Renal cortical epithelial cell (primary cell): Measurements from ENCODE around the gene METTL5. TPM values are rescaled to one million over a fixed set of nuclear protein-coding genes. Genes with fewer than 3 reads are reported as not detected.
"Not testable (repeated sequence)": the region's sequence is repeated elsewhere in the genome, so short reads cannot be mapped to it uniquely, and the experiment has no call there.

ENCODE experiments used
- DNase-seq: peaks from one replicate; pipeline ENCODE4 v3.0.0-alpha.2; 2011; ENCODE audit warnings: low read depth
- total RNA-seq: library from RNA; depleted of rRNA; stranded (reverse); fragments of >200 nt; gene quantifications from 2 replicates; pipeline ENCODE4 v1.2.3, GENCODE V29; 2014

Gene METTL5
- total RNA-seq: 55.3 and 72.2 TPM in 2 replicates

DNA sequence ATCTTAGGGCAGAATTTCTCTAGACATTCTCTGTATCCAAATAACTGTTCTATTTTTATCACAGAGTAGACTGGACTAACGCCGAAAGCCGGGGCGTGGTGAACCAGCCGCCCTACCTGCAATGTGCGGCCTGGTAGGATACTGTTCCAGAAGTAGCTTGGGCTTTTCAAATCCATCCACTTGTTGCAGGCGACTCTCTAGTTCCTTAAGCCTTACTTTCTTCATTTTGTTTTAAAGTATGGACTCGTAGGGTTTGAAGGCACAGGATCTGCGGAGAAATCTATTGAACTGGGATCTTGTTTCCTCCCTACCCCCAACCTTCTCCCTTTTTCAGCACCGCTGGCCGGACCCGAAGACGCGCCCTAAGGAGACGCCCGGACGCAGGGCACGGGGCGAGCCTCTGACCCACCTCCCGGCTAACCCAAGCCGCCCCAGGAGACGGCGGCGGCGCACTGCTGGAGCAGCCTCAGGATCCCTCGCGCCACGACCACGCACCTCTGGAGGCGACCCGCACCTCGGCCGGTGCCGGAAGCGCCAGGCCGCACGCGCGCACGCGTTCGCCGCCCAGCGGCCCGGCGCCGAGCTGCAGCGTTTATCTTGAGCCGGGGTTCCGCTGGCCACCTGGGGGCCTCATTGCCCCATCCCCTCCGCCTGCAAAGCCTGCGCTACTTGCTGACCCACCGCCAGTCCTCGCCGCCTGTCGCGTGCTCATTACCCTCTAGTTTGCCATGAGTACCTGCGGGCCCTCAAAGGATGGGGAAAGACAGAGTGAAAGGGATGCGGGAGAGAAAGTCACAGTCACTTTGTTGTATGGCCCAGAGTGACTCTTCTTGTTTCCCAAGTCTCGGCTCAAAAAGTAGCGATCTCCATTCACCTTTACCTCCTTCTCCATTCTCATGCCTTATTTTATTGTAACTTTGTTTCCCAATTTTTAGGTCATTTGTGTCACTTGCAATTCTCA, at the start of gene METTL5:
Gene METTL5, minus strand, starts transcription at position 533 of the 961 bp plus-strand sequence. Its CDS starts 308 bp downstream, at position 225.
- peak; percentile 38 for DNase-seq

DNA sequence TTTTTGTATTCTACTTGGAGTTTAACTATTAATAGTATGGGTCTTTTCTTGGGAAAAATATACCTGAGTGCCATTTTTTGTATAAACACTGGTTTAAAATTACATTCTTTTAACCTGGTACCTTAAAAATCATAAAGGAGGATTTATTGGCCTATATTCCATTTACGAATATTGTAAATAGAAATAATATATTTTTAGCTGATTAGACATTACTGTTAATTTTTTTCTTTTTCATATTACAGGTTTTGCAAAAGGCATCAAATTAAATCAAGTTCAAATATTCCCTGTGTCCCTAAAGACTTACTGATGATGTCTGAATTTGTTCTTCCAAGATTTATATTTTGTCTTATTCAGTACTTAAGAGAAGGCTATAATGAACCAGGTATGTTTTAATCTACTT, 47.3 kb upstream of the METTL5 start:
- DNase-seq: no peak

DNA sequence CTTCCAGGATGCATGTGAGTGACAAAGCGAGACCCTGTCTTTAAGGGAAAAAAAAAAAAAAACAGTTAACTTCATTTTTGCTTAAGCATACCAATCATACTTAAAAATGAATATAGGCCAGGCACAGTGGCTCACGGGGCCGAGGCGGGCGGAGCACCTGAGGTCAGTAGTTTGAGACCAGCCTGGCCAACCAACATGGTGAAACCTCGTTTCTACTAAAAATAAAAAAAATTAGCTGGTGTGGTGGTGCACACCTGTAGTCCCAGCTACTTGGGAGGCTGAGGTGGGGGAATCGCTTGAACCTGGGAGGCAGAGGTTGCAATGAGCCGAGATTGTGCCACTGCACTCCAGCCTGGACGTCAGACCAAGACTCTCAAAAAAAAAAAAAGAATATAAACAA, 46.7 kb upstream of the METTL5 start:
- not testable (repeated sequence) for DNase-seq

DNA sequence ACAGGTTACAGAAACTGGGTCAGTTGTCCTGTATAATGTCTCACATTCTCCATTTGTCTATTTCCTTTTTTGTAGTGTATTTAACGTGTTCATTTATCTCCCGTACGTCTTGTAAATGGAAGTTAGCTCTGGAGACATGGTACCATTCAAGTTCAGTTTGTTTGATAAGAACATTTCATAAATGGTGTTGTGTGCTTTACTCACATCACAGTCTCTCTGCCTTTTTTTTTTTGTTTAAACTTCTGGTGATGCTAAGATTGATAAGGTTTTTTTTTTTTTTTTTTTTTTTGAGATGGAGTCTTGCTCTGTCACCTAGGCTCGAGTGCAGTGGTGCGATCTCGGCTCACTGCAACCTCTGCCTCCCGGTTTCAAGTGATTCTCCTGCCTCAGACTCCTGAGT, 44.2 kb upstream of the METTL5 start:
- no peak for DNase-seq

DNA sequence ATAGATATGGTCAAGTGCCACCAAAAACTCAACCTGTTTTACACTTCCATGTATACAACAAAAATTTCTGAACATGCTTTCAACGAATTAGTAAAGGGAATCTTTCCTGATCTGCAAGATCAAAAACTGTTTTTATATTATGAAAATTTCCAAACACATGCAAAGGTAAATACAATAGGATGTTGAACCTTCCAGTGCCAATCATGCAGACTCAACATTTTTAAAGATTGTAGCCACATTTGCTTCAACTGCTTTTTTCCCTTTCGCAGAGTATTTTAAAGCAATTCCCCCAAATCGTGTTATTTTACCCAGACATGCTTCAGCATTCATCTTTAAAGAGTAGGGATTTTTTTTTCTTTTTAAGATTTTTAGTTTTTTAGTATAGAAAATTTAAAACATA, 42.9 kb upstream of the METTL5 start:
- no peak for DNase-seq

DNA sequence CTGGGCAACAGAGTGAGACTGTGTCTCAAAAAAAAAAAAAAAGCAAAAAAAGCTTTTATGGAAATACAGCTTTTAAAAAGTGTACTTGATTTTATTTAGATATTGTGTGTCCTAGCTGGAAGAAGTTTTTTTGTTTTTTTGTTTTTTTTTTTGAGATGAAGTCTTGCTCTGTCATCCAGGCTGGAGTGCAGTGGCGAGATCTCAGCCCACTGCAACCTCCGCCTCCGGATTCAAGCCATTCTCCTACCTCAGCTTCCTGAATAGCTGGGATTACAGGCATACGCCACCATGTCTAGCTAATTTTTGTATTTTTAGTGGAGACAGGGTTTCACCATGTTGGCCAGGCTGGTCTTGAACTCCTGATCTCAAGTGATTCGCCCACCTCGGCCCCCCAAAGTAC, 41.5 kb upstream of the METTL5 start:
- DNase-seq: not testable (repeated sequence)

DNA sequence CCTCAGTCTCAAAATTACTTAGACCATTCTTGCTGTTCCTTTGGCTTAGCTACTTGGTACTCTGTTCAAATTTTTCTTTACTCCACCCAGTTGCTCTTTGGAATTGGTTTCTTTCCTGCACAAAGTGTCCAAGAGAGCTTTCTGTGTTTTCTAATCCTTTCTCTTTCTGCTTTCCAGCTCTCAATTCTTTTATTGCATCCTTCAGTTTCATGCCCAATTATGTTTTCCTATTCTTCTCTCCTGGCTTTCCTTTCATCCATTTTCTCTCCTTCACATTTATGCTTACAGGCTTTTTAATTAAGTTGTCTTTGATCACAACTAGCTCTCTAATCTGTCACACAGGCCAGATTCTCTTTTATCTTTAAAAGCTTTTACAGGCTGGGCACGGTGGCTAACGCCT, 40.8 kb upstream of the METTL5 start:
- no peak for DNase-seq

DNA sequence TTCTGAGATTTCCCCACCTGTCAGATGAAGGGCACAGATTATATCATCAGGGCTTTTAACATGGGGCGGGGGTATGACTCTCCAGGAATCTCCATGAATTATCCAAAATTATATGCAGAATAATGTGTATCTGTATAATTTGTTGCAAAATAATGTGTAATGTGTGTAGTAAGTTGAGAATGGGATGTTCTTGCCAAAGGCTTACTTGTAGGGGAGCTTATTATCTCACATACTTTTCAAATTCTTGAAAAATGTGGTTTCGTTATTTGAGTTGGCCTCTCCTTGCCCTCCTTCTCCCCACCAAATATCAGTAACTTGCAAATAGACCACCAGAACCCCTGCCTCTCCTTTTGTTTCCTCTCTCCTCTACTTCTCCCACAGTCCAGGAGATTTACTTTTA, 38.1 kb upstream of the METTL5 start:
- no peak for DNase-seq

DNA sequence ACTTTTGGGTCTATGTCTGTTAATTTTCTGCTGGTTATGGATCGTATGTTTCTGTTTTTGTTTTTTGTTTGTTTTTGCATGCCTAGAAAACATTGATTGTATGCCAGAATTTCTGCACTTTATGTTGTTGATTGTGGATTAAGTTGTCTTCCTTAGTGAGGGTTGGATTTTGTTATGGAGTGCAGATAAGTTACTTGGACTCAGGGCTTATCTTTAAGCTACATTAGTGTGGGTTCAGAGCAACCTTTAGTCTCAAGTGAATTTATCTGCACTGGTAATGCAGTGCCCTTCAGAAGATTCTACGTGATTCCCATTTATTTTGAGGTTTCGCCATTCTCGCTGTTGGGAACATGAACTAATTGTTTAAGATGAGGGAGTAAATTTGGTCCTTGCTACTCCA, 35.4 kb upstream of the METTL5 start:
- no peak for DNase-seq

DNA sequence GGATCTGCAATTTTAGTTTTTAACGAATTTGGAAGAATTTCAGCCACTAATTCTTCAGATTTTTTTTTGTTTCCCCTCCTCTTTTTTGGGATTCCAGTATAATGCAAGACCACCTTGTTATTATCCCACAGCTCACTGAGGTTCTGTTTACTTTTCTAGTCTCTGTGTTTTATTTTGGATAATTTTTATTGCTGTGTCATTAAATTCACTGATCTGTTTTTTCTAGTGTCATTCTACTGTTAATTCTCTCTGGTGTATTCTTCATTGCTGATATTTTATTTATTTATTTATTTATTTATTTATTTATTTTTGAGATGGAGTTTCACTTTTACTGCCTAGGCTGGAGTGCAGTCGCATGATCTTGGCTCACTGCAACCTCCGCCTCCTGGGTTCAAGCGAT, 34.7 kb upstream of the METTL5 start:
- DNase-seq: no peak

DNA sequence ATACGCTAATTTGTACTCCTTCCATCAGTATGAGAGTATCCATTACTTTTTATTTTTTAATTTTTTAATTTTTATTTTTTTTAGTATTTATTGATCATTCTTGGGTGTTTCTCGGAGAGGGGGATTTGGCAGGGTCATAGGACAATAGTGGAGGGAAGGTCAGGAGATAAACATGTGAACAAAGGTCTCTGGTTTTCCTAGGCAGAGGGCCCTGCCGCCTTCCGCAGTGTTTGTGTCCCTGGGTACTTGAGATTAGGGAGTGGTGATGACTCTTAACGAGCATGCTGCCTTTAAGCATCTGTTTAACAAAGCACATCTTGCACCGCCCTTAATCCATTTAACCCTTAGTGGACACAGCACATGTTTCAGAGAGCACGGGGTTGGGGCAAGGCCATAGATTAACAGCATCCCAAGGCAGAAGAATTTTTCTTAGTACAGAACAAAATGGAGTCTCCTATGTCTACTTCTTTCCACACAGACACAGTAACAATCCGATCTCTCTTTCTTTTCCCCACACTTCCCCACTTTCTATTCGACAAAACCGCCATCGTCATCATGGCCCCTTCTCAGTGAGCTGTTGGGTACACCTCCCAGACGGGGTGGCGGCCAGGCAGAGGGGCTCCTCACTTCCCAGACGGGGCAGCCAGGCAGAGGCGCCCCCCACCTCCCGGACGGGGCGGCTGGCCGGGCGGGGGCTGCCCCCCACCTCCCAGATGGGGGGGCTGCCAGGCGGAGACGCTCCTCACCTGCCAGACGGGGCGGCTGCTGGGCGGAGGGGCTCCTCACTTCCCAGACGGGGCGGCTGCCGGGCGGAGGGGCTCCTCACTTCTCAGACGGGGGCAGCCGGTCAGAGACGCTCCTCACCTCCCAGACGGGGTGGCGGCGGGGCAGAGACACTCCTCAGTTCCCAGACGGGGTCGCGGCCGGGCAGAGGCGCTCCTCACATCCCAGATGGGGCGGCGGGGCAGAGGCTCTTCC, 30.9 kb upstream of the METTL5 start:
- not testable (repeated sequence) for DNase-seq

DNA sequence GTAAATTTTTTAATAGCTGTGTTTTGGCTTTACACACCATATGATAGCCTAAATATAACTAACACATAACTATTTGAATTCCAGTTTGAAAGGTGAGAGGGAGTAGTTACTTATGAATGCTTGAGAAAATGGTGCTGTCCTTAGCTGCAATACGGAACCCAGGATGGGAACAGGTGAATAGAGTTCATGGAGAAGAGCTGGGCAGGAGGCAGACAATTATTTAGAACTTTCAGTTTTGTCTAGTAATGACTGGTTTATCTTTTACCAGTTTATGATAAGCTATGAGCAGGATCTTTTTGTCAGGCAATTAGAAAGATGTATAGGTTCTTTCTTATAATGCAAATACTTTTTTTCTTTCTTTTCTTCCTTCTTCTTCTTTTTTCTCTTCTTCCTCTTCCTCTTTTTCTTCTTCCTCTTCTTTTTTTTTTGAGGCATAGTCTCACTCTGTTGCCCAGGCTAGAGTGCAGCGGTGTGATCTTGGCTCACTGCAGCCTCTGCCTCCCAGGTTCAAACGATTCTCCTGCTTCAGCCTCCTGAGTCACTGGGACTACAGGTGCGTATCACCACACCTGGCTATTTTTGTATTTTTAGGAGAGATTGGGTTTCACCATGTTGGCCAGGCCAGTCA, 28.4 kb upstream of the METTL5 start:
- DNase-seq: no peak

DNA sequence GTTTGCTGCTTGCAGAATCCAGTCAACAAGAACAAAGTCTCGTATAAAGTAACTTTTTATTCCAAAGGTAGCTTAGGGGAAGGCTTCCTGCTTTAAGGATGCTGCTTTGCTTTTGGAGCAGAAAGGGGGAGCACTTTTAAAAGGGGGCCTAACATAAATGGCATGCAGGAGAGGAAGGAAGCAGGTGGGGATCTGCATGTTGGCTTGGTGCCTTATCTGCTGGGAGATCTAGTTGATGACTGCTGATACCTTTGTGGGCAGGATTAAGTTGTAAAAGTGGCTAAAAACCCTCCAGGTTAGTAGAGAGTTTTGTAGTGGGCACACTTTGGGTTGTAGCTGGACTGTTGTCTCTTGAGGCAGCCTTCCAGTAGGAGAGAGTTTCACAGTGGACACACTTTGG, 25.0 kb upstream of the METTL5 start:
- DNase-seq: no peak

DNA sequence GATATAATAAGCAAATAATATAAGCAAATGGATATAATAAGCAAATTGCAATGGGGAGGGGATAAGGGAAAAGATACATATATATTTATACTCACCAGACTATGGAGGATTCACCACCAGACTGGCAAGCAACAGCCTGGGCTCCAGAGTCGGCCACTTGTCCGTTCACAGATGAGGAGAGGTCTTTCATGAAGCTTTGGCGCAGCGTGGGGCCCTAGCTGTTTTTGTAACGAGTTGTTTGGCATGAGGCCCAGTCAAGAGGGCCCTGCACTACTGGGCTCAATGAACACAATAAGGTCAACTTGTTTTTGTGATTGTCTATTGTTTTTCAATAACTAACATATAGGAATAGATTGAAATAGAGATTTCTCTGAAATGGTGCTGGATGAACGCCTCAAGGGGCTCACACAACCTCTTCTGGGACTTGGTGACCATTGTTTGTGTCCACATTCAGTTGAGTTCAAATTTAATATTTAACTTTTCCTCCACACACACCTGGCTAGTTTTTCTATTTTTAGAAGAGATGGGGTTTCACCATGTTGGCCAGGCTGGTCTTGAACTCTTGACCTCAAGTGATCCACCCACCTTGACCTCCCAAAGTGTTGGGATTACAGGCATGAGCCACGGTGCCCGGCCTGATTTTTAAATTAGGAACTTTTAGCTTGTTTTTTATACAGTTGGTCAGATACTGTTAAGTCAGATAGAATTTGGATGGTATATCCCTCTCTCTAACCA, 24.4 kb upstream of the METTL5 start:
- not testable (repeated sequence) for DNase-seq

DNA sequence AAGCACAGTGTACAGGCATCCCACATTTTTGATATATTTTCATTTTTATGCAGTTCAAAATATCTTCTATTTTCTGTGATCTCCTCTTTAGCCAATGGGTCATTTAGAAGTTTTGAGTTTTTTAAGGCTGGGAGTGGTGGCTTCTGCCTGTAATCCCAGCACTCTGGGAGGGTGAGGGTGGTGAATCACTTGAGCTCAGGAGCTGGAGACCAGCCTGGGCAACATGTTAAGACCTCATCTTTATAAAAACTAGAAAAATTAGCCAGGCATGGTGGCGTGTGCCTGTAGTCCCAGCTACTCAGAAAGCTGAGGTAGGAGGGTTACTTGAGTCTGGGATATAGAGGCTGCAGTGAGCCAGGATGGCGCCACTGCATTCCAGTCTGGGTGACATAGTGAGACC, 20.3 kb upstream of the METTL5 start:
- no peak for DNase-seq

DNA sequence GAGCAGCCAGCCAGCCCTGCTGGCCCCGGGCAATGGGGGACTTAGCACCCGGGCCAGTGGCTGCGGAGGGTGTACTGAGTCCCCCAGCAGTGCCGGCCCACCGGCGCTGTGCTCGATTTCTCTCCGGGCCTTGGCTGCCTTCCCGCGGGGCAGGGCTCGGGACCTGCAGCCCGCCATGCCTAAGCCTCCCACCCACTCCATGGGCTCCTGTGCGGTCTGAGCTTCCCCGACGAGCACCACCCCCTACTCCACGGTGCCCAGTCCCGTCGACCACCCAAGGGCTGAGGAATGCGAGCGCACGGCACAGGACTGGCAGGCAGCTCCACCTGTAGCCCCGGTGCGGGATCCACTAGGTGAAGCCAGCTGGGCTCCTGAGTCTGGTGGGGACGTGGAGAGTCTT, 16.9 kb upstream of the METTL5 start:
- DNase-seq: not testable (repeated sequence)

DNA sequence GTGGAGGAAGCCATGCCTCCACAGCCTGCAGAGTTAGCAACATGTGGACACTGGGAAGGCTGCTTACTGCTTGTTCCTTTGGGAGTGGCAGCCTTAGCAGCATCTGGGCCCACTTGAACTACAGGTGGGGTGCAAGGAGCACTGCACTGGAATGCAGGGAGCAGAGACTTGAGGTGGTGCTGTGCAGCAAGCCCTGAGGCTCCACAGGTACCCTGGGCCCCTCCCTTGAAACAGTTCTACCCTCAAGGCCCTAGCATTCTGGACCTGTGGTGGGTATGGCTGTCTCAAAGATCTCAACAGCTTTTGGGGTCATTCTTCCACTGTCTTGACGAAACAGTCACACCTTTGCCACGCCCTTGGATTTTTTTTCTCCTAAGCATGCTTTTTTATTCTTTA, 16.0 kb upstream of the METTL5 start:
- DNase-seq: no peak

DNA sequence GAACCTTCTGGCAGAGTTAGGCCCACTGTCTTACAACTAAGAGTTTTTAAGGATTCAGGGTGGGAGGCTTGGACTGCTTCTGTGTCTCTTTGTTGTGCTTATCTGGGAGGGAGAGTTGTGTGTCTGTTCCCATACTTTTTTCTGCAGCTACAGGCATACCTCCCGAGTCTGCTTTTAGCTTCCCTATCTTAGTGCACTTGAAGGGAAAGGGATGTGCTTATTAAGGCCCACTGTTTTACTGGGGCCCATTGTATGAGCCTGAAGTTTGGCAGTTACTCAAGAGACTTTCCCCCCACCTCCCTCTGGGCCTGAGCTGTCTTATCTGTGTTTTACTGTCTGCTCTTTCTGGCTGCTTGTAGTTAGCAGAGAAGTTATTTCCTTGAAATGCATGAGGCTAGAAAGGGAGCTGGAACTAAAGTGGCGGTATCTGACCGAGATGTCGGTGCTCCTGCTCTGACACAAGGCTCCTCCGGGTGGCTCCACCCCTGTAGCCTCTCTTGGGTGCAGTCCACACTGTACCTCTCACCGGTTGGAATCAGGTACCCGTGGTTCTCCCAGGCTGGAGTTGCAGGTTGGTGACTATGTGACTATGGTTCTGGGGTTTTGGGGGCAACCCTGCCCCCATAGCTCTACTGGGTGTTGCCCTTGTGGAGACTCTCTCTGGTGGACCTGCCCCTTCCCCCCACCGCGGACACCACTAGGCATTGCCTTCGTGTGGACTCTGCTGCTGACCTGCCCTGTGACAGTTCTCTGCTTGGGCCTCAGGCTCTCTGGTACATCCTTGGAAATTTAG, 15.4 kb upstream of the METTL5 start:
- no peak for DNase-seq

DNA sequence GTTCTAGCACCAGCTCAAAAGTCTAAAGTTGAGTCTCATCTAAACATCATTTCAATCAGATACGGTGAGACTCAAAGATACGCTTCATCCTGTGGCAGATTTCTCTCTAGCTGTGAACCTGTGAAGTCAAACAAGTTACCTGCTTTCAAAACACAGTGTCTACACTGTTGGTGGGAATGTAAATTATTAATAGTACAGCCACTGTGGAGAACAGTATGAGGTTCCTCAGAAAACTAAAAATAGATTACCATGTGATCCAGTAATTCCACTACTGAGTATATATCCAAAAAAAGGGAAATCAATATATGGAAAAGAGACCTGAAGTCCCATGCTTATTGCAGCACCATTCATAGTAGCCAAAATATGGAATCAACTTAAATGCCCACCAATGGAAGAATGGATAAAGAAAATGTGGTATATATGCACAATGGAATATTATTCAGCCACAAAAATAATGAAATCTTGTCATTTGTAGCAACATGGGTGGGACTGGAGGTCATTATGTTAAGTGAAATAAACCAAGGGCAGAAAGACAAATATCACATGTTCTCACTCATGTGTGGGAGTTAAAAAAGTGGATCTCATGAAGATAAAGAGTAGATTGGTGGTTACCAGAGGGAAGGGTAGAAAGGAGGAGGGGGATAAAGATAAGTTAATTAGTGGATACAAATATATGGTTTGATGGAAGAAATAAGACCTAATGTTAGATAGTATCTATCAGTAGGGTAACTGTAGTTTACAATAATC, 14.2 kb upstream of the METTL5 start:
- peak; percentile 23 for DNase-seq

DNA sequence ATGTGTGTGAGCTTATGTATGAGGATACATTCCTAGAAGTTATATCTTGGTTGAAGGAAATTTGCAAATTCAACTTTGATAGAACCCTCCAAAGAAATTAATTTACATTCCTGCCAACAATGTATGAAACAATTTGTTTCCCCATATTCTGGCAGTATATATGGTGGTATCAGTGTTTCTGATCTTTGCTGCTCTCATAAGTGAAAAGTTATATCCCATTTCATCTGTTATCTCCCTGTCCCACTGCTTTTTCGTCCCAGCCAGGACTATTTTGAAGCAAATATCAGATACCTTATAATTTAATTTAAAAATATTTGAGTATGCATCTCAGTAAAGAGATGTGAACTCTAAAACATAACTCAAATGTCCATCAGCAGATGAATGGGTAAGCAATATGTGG, 9.7 kb upstream of the METTL5 start:
- no peak for DNase-seq
